HEK293 (cell line): ENCODE results near the gene STRBP.

Source experiments
- CTCF ChIA-PET: fragments of 350-600 bp; formaldehyde crosslinking; extraction: SDS; loops from one replicate; lab custom pipeline; 2021; ENCODE audit warnings: antibody characterized with exemption; lab: Yijun Ruan, JAX
- POLR2A ChIA-PET: fragments of 300-600 bp; formaldehyde crosslinking; extraction: SDS; loops from one replicate; lab custom pipeline; 2020; ENCODE audit warnings: antibody characterized with exemption, inconsistent platforms; lab: Yijun Ruan, JAX
- H3K27ac ChIP-seq: fragments of 200-500 bp; sonication (Bioruptor generic); 2 replicates; pipeline ENCODE4 v1.5.1; 2014; ENCODE audit warnings: low read depth, low read length, control low read depth, inconsistent platforms; ENCODE audit errors: extremely low read depth
- H3K36me3 ChIP-seq, 2 experiments: fragments of 200-500 bp in 1 of 2; sonication (Bioruptor generic) in 1 of 2; 1 replicate in 1 of 2; 2 replicates in 1 of 2; pipeline ENCODE4 v1.5.1; 2014 to 2017; ENCODE audit warnings: inconsistent platforms in 2 of 2, low read length in 2 of 2; ENCODE audit not compliant: control insufficient read depth in 2 of 2, insufficient read depth in 1 of 2
- H3K4me1 ChIP-seq: fragments of 200-500 bp; sonication (Bioruptor generic); 2 replicates; pipeline ENCODE4 v1.5.1; 2014; ENCODE audit warnings: mild to moderate bottlenecking, low read length, inconsistent platforms; ENCODE audit not compliant: control insufficient read depth, insufficient read depth
- H3K4me3 ChIP-seq: 2 replicates; pipeline ENCODE4 v1.5.1; 2011; ENCODE audit warnings: low read depth, mild to moderate bottlenecking, control low read depth, low read length, moderate library complexity
- H3K9me3 ChIP-seq: fragments of 200-500 bp; sonication (Bioruptor generic); 2 replicates; pipeline ENCODE4 v1.5.1; 2014; ENCODE audit warnings: low read depth, low read length, inconsistent platforms; ENCODE audit not compliant: control insufficient read depth, insufficient read depth
- FEZF1 ChIP-seq: fragments of 450-650 bp; formaldehyde crosslinking; IDR thresholded peaks from 2 replicates; pipeline ENCODE4 v1.5.1; 2016; ENCODE audit warnings: missing biosample characterization, missing genetic modification characterization
- GFI1B ChIP-seq: fragments of 450-650 bp; formaldehyde crosslinking; IDR thresholded peaks from 2 replicates; pipeline ENCODE4 v1.5.1; 2016; ENCODE audit warnings: missing biosample characterization, missing genetic modification characterization
- KLF1 ChIP-seq: fragments of 450-650 bp; formaldehyde crosslinking; IDR thresholded peaks from 2 replicates; pipeline ENCODE4 v1.5.1; 2016; ENCODE audit warnings: missing biosample characterization, missing genetic modification characterization
- SCRT2 ChIP-seq: fragments of 450-650 bp; formaldehyde crosslinking; IDR thresholded peaks from 2 replicates; pipeline ENCODE4 v1.5.1; 2016; ENCODE audit warnings: missing biosample characterization, missing genetic modification characterization
- SP3 ChIP-seq: fragments of 450-650 bp; formaldehyde crosslinking; IDR thresholded peaks from 2 replicates; pipeline ENCODE4 v1.5.1; 2016; ENCODE audit warnings: missing biosample characterization, missing genetic modification characterization
- YY1 ChIP-seq: fragments of 450-650 bp; formaldehyde crosslinking; IDR thresholded peaks from 2 replicates; pipeline ENCODE4 v1.5.1; 2018; ENCODE audit warnings: missing biosample characterization, missing genetic modification characterization
- ZFP3 ChIP-seq: fragments of 450-650 bp; formaldehyde crosslinking; IDR thresholded peaks from 2 replicates; pipeline ENCODE4 v1.5.1; 2016; ENCODE audit warnings: low read depth, missing biosample characterization, missing genetic modification characterization
- ZNF10 ChIP-seq: fragments of 450-650 bp; formaldehyde crosslinking; IDR thresholded peaks from 2 replicates; pipeline ENCODE4 v1.5.1; 2017; ENCODE audit warnings: missing biosample characterization, missing genetic modification characterization
- ZNF146 ChIP-seq: fragments of 450-650 bp; formaldehyde crosslinking; IDR thresholded peaks from 2 replicates; pipeline ENCODE4 v1.5.1; 2016; ENCODE audit warnings: missing biosample characterization, missing genetic modification characterization
- ZNF221 ChIP-seq: fragments of 450-650 bp; formaldehyde crosslinking; IDR thresholded peaks from 2 replicates; pipeline ENCODE4 v1.5.1; 2017; ENCODE audit warnings: missing biosample characterization, missing genetic modification characterization, borderline replicate concordance
- ZNF423 ChIP-seq: fragments of 450-650 bp; formaldehyde crosslinking; IDR thresholded peaks from 2 replicates; pipeline ENCODE4 v1.5.1; 2016; ENCODE audit warnings: missing biosample characterization, missing genetic modification characterization
- ZNF473 ChIP-seq: fragments of 450-650 bp; formaldehyde crosslinking; IDR thresholded peaks from 2 replicates; pipeline ENCODE4 v1.5.1; 2017; ENCODE audit warnings: missing biosample characterization, missing genetic modification characterization
- ZNF48 ChIP-seq: fragments of 450-650 bp; formaldehyde crosslinking; IDR thresholded peaks from 2 replicates; pipeline ENCODE4 v1.5.1; 2016; ENCODE audit warnings: missing biosample characterization, missing genetic modification characterization
- ZNF529 ChIP-seq: fragments of 450-650 bp; formaldehyde crosslinking; IDR thresholded peaks from 2 replicates; pipeline ENCODE4 v1.5.1; 2017; ENCODE audit warnings: missing genetic modification characterization, missing biosample characterization; ENCODE audit not compliant: insufficient replicate concordance
- ZNF555 ChIP-seq: fragments of 450-650 bp; formaldehyde crosslinking; conservative IDR thresholded peaks from 2 replicates; pipeline ENCODE4 v1.5.1; 2017; ENCODE audit warnings: missing biosample characterization, mild to moderate bottlenecking, missing genetic modification characterization, inconsistent platforms
- ZNF623 ChIP-seq: fragments of 450-650 bp; formaldehyde crosslinking; IDR thresholded peaks from 2 replicates; pipeline ENCODE4 v1.5.1; 2016; ENCODE audit warnings: missing biosample characterization, missing genetic modification characterization
- ZNF624 ChIP-seq: fragments of 450-650 bp; formaldehyde crosslinking; IDR thresholded peaks from 2 replicates; pipeline ENCODE4 v1.5.1; 2017; ENCODE audit warnings: missing biosample characterization, missing genetic modification characterization
- ZNF654 ChIP-seq: fragments of 450-650 bp; formaldehyde crosslinking; IDR thresholded peaks from 2 replicates; pipeline ENCODE4 v1.5.1; 2016; ENCODE audit warnings: low read depth, missing biosample characterization, missing genetic modification characterization
- ZNF776 ChIP-seq: fragments of 450-650 bp; formaldehyde crosslinking; IDR thresholded peaks from 2 replicates; pipeline ENCODE4 v1.5.0; 2017; ENCODE audit warnings: missing biosample characterization, missing genetic modification characterization, borderline replicate concordance
- ZSCAN16 ChIP-seq: fragments of 450-650 bp; formaldehyde crosslinking; IDR thresholded peaks from 2 replicates; pipeline ENCODE4 v1.5.1; 2016; ENCODE audit warnings: missing biosample characterization, missing genetic modification characterization
- TF ChIP-seq, protein P1 (sequence below): fragments of 450-650 bp; formaldehyde crosslinking; IDR thresholded peaks from 2 replicates; pipeline ENCODE4 v1.5.1; 2016; ENCODE audit warnings: missing biosample characterization, missing genetic modification characterization
- TF ChIP-seq, protein P2 (sequence below): fragments of 450-650 bp; formaldehyde crosslinking; IDR thresholded peaks from 2 replicates; pipeline ENCODE4 v1.5.1; 2017; ENCODE audit warnings: missing biosample characterization, missing genetic modification characterization
- TF ChIP-seq, protein P3 (sequence below): fragments of 450-650 bp; formaldehyde crosslinking; IDR thresholded peaks from 2 replicates; pipeline ENCODE4 v1.5.1; 2016; ENCODE audit warnings: missing biosample characterization, missing genetic modification characterization
- TF ChIP-seq, protein P4 (sequence below): fragments of 450-650 bp; formaldehyde crosslinking; IDR thresholded peaks from 2 replicates; pipeline ENCODE4 v1.5.1; 2017; ENCODE audit warnings: missing biosample characterization, missing genetic modification characterization

Gene STRBP

GRCh38 chr9:123174887-123175518, 93.4 kb downstream of the STRBP start:
- H3K27ac ChIP-seq, result no peak overlapping the region
- H3K36me3 ChIP-seq, result peaks cover 0 to 9% of the 10 kb centered on the region in 2 experiments; a peak in 1 of 3 replicates

GRCh38 chr9:123174079-123174478, 94.3 kb downstream of the STRBP start:
- TF ChIP-seq SP3 (no peak), ZNF423 (tag by site-specific recombination) (no peak), SCRT2 (tag by site-specific recombination) (peak; percentile 52), ZNF623 (no peak), ZNF48 (tag by site-specific recombination) (no peak)
- Histone ChIP-seq H3K4me1 (no peaks in the 10 kb centered on the region), H3K36me3 (peaks cover 0 to 8% of the 10 kb centered on the region in 2 experiments; a peak in 1 of 3 replicates), H3K27ac (no peak overlapping the region), H3K9me3 (no peaks in the 10 kb centered on the region), H3K4me3 (no peak overlapping the region)
- POLR2A ChIA-PET, result interaction anchor here (1.0 kb wide), 1 partner anchor 10 kb away, joined by 4 read pairs; no protein-coding TSS in a partner anchor
- CTCF ChIA-PET, result no interaction called here

More at GRCh38 chr9:123174887-123175518, 93.4 kb downstream of the STRBP start:
- H3K4me1 ChIP-seq, result no peaks in the 10 kb centered on the region
- CTCF ChIA-PET, result no interaction called here
- POLR2A ChIA-PET, result interaction anchor here (1.0 kb wide), 1 partner anchor 9 kb away, joined by 4 read pairs; no protein-coding TSS in a partner anchor
- no peaks in the 10 kb centered on the region for H3K9me3 ChIP-seq
- no peak overlapping the region for H3K4me3 ChIP-seq
- no peak for TF ChIP-seq ZNF473 (tag by site-specific recombination)
- no peak for TF ChIP-seq ZNF48 (tag by site-specific recombination)
- TF ChIP-seq ZNF555, result no peak
- TF ChIP-seq GFI1B (tag by site-specific recombination), result no peak
- TF ChIP-seq ZNF146 (tag by site-specific recombination), result no peak
- TF ChIP-seq, protein P1, sequence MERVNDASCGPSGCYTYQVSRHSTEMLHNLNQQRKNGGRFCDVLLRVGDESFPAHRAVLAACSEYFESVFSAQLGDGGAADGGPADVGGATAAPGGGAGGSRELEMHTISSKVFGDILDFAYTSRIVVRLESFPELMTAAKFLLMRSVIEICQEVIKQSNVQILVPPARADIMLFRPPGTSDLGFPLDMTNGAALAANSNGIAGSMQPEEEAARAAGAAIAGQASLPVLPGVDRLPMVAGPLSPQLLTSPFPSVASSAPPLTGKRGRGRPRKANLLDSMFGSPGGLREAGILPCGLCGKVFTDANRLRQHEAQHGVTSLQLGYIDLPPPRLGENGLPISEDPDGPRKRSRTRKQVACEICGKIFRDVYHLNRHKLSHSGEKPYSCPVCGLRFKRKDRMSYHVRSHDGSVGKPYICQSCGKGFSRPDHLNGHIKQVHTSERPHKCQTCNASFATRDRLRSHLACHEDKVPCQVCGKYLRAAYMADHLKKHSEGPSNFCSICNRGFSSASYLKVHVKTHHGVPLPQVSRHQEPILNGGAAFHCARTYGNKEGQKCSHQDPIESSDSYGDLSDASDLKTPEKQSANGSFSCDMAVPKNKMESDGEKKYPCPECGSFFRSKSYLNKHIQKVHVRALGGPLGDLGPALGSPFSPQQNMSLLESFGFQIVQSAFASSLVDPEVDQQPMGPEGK (tag by site-specific recombination), result no peak
- TF ChIP-seq ZNF10 (tag by site-specific recombination), result no peak
- no peak for TF ChIP-seq ZNF654

DNA sequence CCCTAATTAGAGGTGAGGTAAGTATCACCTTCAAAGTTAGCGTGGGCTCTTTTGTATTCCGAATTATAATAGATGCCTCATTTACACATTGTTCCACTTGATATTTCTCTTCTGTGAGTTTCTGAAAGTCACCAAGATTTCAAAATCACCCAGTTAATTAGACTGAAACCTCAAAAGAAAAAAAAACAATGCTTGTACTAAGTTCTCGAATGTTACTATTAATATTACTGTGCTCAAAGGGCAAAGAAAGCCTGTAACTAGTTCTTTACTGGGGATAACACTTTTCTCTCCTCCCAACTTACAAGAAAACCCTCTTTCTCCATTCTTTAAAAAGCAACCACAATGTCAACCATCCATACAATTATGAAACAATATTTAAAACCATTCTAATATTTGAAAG, 98.5 kb downstream of the STRBP start:
- TF ChIP-seq, protein P2, sequence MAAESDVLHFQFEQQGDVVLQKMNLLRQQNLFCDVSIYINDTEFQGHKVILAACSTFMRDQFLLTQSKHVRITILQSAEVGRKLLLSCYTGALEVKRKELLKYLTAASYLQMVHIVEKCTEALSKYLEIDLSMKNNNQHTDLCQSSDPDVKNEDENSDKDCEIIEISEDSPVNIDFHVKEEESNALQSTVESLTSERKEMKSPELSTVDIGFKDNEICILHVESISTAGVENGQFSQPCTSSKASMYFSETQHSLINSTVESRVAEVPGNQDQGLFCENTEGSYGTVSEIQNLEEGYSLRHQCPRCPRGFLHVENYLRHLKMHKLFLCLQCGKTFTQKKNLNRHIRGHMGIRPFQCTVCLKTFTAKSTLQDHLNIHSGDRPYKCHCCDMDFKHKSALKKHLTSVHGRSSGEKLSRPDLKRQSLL (tag by site-specific recombination), result no peak
- TF ChIP-seq ZNF776 (tag by site-specific recombination) (no peak), ZSCAN16 (tag by site-specific recombination) (no peak), ZNF529 (tag by site-specific recombination) (no peak), GFI1B (tag by site-specific recombination) (no peak), YY1 (no peak), ZFP3 (no peak), ZNF221 (tag by site-specific recombination) (no peak), ZNF624 (tag by site-specific recombination) (no peak), KLF1 (tag by site-specific recombination) (no peak), FEZF1 (no peak)
- TF ChIP-seq, protein P3, sequence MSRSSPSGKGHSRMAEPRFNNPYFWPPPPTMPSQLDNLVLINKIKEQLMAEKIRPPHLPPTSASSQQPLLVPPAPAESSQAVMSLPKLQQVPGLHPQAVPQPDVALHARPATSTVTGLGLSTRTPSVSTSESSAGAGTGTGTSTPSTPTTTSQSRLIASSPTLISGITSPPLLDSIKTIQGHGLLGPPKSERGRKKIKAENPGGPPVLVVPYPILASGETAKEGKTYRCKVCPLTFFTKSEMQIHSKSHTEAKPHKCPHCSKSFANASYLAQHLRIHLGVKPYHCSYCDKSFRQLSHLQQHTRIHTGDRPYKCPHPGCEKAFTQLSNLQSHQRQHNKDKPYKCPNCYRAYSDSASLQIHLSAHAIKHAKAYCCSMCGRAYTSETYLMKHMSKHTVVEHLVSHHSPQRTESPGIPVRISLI (tag by site-specific recombination), result no peak
- TF ChIP-seq, protein P4, sequence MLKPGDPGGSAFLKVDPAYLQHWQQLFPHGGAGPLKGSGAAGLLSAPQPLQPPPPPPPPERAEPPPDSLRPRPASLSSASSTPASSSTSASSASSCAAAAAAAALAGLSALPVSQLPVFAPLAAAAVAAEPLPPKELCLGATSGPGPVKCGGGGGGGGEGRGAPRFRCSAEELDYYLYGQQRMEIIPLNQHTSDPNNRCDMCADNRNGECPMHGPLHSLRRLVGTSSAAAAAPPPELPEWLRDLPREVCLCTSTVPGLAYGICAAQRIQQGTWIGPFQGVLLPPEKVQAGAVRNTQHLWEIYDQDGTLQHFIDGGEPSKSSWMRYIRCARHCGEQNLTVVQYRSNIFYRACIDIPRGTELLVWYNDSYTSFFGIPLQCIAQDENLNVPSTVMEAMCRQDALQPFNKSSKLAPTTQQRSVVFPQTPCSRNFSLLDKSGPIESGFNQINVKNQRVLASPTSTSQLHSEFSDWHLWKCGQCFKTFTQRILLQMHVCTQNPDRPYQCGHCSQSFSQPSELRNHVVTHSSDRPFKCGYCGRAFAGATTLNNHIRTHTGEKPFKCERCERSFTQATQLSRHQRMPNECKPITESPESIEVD (tag by site-specific recombination), result no peak
- no peak overlapping the region for H3K27ac ChIP-seq

More for the DNA sequence above, 98.5 kb downstream of the STRBP start:
- ChIA-PET POLR2A (no interaction called here), CTCF (no interaction called here)
- Histone ChIP-seq H3K9me3 (no peaks in the 10 kb centered on the region), H3K4me3 (no peak overlapping the region), H3K36me3 (peaks cover 0 to 4% of the 10 kb centered on the region in 2 experiments; a peak in 1 of 3 replicates), H3K4me1 (no peaks in the 10 kb centered on the region)
